MM.1S (cell line): ENCODE measurements around the gene FAM83B.

Experiments
- CTCF ChIP-seq: fragments of 300-600 bp; sonication (generic); IDR thresholded peaks from 2 replicates; pipeline ENCODE4 v1.5.1; 2016; ENCODE audit warnings: antibody characterized with exemption, low read length, mixed read lengths
- EZH2 ChIP-seq: fragments of 300-600 bp; sonication (generic); optimal IDR thresholded peaks from 2 replicates; pipeline ENCODE3; 2017; ENCODE audit warnings: low read depth, mild to moderate bottlenecking, antibody characterized with exemption, low read length, mixed read lengths

- TF ChIP-seq CTCF: no peak
- TF ChIP-seq EZH2: no peak
Observed at GRCh38 chr6:54959820-54960219, 113.2 kb downstream of the FAM83B start.
